SK-N-MC (cell line): ENCODE data around the gene FIP1L1.

Source experiments
- DNase-seq: peaks from one replicate; pipeline ENCODE4 v3.0.0-alpha.2; 2011; ENCODE audit warnings: low read depth, low spot score
- H3K27ac ChIP-seq: fragments of 200-600 bp; sonication (generic); 2 replicates; pipeline ENCODE4 v1.5.1; 2016; ENCODE audit warnings: mixed run types
- H3K36me3 ChIP-seq: fragments of 200-600 bp; sonication (generic); 2 replicates; pipeline ENCODE4 v1.6.1; 2017; ENCODE audit warnings: antibody characterized with exemption, low read length, mixed read lengths; ENCODE audit not compliant: insufficient read depth
- H3K4me3 ChIP-seq: fragments of 200-600 bp; sonication (generic); 2 replicates; pipeline ENCODE4 v1.5.1; 2016
- H3K9ac ChIP-seq: fragments of 200-600 bp; sonication (generic); 2 replicates; pipeline ENCODE4 v1.8.0; 2017; ENCODE audit warnings: mixed run types, mixed read lengths; ENCODE audit not compliant: insufficient read length
- H3K9me3 ChIP-seq: fragments of 200-600 bp; sonication (generic); 2 replicates; pipeline ENCODE4 v1.6.1; 2017; ENCODE audit warnings: low read depth, mild to moderate bottlenecking, antibody characterized with exemption, low read length, moderate library complexity, mixed read lengths
- EZH2 ChIP-seq: fragments of 200-600 bp; sonication (generic); IDR thresholded peaks from one replicate; pipeline ENCODE4 v1.6.1; 2017; ENCODE audit warnings: antibody characterized with exemption
- FOXP2 ChIP-seq: optimal IDR thresholded peaks from 2 replicates; pipeline ENCODE3; 2011; ENCODE audit warnings: mild to moderate bottlenecking, moderate library complexity; ENCODE audit not compliant: insufficient read depth; ENCODE audit errors: extremely low read length, control extremely low read depth
- POLR2AphosphoS5 ChIP-seq: IDR thresholded peaks from 2 replicates; pipeline ENCODE4 v1.6.1; 2012; ENCODE audit warnings: mild to moderate bottlenecking, low read depth, low read length, borderline replicate concordance

Gene FIP1L1

GRCh38 chr4:53499791-53500190 lies 122.3 kb downstream of the FIP1L1 start:
- no peak overlapping the region for H3K27ac ChIP-seq
- no peak for DNase-seq
- no peak for TF ChIP-seq EZH2
- no peak for TF ChIP-seq FOXP2
- TF ChIP-seq POLR2AphosphoS5 = no peak
- no peaks in the 10 kb centered on the region for H3K9me3 ChIP-seq
- no peaks in the 10 kb centered on the region for H3K36me3 ChIP-seq
- H3K9ac ChIP-seq = no peak overlapping the region
- no peak overlapping the region for H3K4me3 ChIP-seq

- no peaks in the 10 kb centered on the region for H3K36me3 ChIP-seq
- H3K4me3 ChIP-seq = no peak overlapping the region
- H3K9me3 ChIP-seq = no peaks in the 10 kb centered on the region
- no peak overlapping the region for H3K27ac ChIP-seq
- no peak for DNase-seq
- no peak overlapping the region for H3K9ac ChIP-seq
- TF ChIP-seq FOXP2 (no peak), EZH2 (no peak), POLR2AphosphoS5 (no peak)
These were observed 123.1 kb downstream of the FIP1L1 start for GRCh38 chr4:53500546-53500945.

DNA sequence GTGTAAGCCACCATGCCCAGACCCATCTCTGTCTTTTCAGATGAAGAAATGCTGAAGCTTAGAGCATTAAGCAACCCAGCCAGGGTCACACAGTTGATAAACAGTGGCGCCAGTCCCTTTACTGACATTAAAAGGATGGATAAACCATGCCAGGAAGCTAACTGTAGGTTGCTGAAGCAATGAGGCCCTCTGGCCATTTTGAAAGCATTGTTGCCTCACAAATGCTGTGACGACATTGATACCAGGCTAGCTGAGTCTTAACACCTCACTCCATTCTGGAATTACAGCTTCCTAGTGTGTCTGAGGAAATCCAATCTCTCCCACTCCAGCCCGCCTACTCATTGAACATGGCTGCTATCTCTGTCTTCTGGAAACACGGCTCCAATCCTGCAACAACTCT lies 124.1 kb downstream of the FIP1L1 start:
- Histone ChIP-seq H3K36me3 (no peaks in the 10 kb centered on the region), H3K27ac (no peak overlapping the region), H3K9ac (no peak overlapping the region), H3K4me3 (no peak overlapping the region), H3K9me3 (no peaks in the 10 kb centered on the region)
- no peak for DNase-seq
- no peak for TF ChIP-seq POLR2AphosphoS5
- no peak for TF ChIP-seq FOXP2
- no peak for TF ChIP-seq EZH2

DNA sequence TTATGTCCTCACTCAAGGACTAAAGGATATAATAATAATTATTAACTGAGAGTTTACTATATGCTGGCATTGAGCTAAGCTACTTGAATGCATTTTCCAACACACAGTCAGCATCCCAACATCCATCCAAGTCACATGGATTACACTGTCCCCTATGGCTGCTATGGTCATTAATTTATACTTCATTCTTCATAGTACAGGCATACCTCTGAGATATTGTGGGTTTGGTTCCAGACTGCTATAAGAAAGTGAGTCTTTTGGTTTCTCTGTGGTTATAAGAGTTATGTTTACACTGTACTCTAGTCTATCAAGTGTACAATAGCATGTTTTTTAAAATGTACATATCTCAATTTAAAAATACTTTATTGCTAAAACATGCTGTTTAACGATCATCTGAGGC lies 124.7 kb downstream of the FIP1L1 start:
- no peak overlapping the region for H3K27ac ChIP-seq
- H3K4me3 ChIP-seq = no peak overlapping the region
- TF ChIP-seq EZH2 = no peak
- TF ChIP-seq POLR2AphosphoS5 = no peak
- TF ChIP-seq FOXP2 = no peak
- H3K36me3 ChIP-seq = no peaks in the 10 kb centered on the region
- H3K9me3 ChIP-seq = no peaks in the 10 kb centered on the region
- no peak overlapping the region for H3K9ac ChIP-seq
- no peak for DNase-seq

- Histone ChIP-seq H3K27ac (no peak overlapping the region), H3K4me3 (no peak overlapping the region), H3K9me3 (no peaks in the 10 kb centered on the region), H3K36me3 (no peaks in the 10 kb centered on the region), H3K9ac (no peak overlapping the region)
- no peak for DNase-seq
- TF ChIP-seq POLR2AphosphoS5 (no peak), EZH2 (no peak), FOXP2 (no peak)
These were observed 128.5 kb downstream of the FIP1L1 start for GRCh38 chr4:53505947-53506346.

- H3K36me3 ChIP-seq = no peaks in the 10 kb centered on the region
- no peaks in the 10 kb centered on the region for H3K9me3 ChIP-seq
- TF ChIP-seq EZH2 = no peak
- TF ChIP-seq POLR2AphosphoS5 = no peak
- TF ChIP-seq FOXP2 = no peak
- H3K9ac ChIP-seq = no peak overlapping the region
- no peak overlapping the region for H3K27ac ChIP-seq
- H3K4me3 ChIP-seq = no peak overlapping the region
- no peak for DNase-seq
These were observed 129.6 kb downstream of the FIP1L1 start for GRCh38 chr4:53507058-53507457.

DNA sequence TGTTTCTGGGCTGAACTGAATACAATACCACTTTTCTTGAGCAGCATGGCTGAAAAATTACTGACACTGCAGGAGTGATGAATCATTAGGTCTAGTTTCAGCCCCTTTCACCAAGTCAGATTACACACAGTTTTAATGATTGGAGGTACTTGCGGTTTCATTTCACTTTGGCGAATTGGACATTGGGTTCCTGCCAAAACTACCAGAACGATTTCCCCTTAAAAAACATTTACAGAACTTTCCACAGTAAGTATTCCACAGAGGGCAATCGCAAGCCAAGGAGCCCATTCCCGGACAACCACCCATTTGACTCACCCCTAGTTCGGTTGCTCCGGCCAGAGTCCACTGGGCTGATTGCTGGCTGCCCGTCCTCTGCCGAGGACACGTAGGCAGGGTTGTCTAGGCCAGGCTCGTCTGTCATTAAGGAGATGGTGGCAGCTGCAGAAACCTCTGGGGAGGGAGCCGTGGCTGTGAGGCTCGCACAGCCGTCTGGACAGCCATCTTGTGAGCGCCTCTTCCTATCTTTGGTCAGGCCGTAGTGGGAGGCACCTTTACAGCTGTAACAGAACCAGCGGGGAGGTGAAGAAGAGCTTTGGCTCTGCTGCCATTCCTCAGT lies 130.3 kb downstream of the FIP1L1 start:
- H3K27ac ChIP-seq = no peak overlapping the region
- no peaks in the 10 kb centered on the region for H3K9me3 ChIP-seq
- TF ChIP-seq FOXP2 = no peak
- TF ChIP-seq EZH2 = no peak
- TF ChIP-seq POLR2AphosphoS5 = no peak
- H3K4me3 ChIP-seq = no peak overlapping the region
- no peaks in the 10 kb centered on the region for H3K36me3 ChIP-seq
- no peak for DNase-seq
- no peak overlapping the region for H3K9ac ChIP-seq

DNA sequence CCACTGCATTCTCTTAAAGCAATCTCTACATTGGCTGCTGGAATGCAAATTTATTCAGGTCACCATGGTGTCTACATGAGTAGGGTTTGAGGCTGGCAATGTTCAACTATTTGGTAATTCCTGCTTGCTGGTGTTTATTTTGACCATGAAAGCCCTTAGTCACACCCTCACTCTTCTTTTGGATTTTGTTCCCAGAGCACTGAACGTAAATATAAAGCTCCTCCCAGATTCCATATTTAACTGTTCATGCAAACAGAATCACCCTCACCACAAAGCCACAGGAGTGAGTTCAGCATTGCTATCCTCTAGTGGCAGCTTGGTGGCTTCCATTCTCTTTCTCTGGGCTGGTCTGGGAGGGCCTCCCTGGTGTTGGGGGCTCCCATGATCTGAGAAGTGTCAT lies 131.0 kb downstream of the FIP1L1 start:
- no peaks in the 10 kb centered on the region for H3K36me3 ChIP-seq
- no peak overlapping the region for H3K27ac ChIP-seq
- DNase-seq = no peak
- H3K9me3 ChIP-seq = no peaks in the 10 kb centered on the region
- no peak for TF ChIP-seq EZH2
- TF ChIP-seq POLR2AphosphoS5 = no peak
- TF ChIP-seq FOXP2 = no peak
- H3K9ac ChIP-seq = no peak overlapping the region
- no peak overlapping the region for H3K4me3 ChIP-seq

DNA sequence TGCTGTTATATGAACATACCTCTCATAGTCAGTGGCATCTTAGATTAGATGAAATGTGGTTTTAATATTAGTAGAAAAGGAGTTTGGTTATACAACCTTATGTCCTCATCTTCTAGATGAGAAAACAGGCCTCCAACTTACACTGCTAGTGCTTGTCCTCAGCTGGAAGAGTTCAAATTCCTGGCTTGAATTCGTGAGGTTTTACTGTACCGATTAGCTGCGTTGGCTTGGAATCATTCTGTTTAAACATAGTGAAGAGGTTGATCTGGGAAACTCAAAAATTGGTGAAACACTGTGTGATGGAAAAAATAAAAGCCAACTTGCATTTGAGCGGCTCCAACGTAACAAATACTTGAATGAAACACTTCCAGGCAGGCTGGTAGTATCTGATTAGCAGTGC lies 132.9 kb downstream of the FIP1L1 start:
- H3K4me3 ChIP-seq = no peak overlapping the region
- no peaks in the 10 kb centered on the region for H3K9me3 ChIP-seq
- no peak overlapping the region for H3K9ac ChIP-seq
- no peak overlapping the region for H3K27ac ChIP-seq
- no peak for DNase-seq
- no peak for TF ChIP-seq POLR2AphosphoS5
- no peak for TF ChIP-seq EZH2
- TF ChIP-seq FOXP2 = no peak
- no peaks in the 10 kb centered on the region for H3K36me3 ChIP-seq
